OCI-LY7 (cell line): ENCODE data around the gene DAB2IP. TPM values are rescaled to one million over a fixed set of nuclear protein-coding genes. Genes with fewer than 3 reads are reported as not detected.

Source experiments
- BruUV-seq: library from RNA; stranded (reverse); fragments of 400-500 nt; replicated peaks from 2 replicates; lab custom pipeline; 2021; lab: Mats Ljungman, UMichigan
- CTCF ChIA-PET: fragments of 300-600 bp; sonication (Branson Sonifier 250); formaldehyde crosslinking; loops from one replicate; lab custom pipeline; 2022; ENCODE audit warnings: antibody characterized with exemption; ENCODE audit not compliant: unreplicated experiment; lab: Charles Lee
- POLR2A ChIA-PET: fragments of 300-600 bp; sonication (Branson Sonifier 250); formaldehyde crosslinking; loops from one replicate; lab custom pipeline; 2022; ENCODE audit warnings: antibody characterized with exemption; lab: Charles Lee
- DNase-seq: peaks from one replicate; pipeline ENCODE4 v3.0.0-alpha.2; 2015; ENCODE audit warnings: low spot score
- H2AFZ ChIP-seq: fragments of 200-600 bp; sonication (generic), shearing (Covaris generic); 2 replicates; pipeline ENCODE4 v1.6.1; 2014; ENCODE audit warnings: mild to moderate bottlenecking, antibody characterized with exemption, low read length, moderate library complexity
- H3K27ac ChIP-seq: fragments of 200-600 bp; sonication (generic); 2 replicates; pipeline ENCODE4 v1.5.1; 2014; ENCODE audit warnings: mixed run types, low read depth, mild to moderate bottlenecking, moderate library complexity, low read length, inconsistent platforms; ENCODE audit not compliant: poor library complexity, severe bottlenecking
- H3K36me3 ChIP-seq: fragments of 200-600 bp; sonication (generic); 2 replicates; pipeline ENCODE4 v1.6.1; 2014; ENCODE audit warnings: mild to moderate bottlenecking, antibody characterized with exemption, low read length, moderate library complexity, mixed read lengths; ENCODE audit not compliant: insufficient read depth
- H3K4me1 ChIP-seq: fragments of 200-600 bp; sonication (generic); 2 replicates; pipeline ENCODE4 v1.5.1; 2014; ENCODE audit warnings: mild to moderate bottlenecking, low read length; ENCODE audit not compliant: insufficient read depth, poor library complexity, severe bottlenecking
- H3K4me2 ChIP-seq: fragments of 200-600 bp; sonication (generic); 2 replicates; pipeline ENCODE4 v1.6.1; 2014; ENCODE audit warnings: mild to moderate bottlenecking, low read length
- H3K4me3 ChIP-seq: fragments of 200-600 bp; sonication (generic); 2 replicates; pipeline ENCODE4 v1.5.1; 2014; ENCODE audit warnings: mild to moderate bottlenecking, low read depth, low read length; ENCODE audit not compliant: poor library complexity, severe bottlenecking
- H3K79me2 ChIP-seq: fragments of 200-600 bp; sonication (generic); 2 replicates; pipeline ENCODE4 v1.6.1; 2016; ENCODE audit warnings: low read depth, mild to moderate bottlenecking, low read length, moderate library complexity, mixed read lengths; ENCODE audit not compliant: insufficient read depth
- H3K9me2 ChIP-seq: fragments of 200-600 bp; sonication (generic); 2 replicates; pipeline ENCODE4 v1.6.1; 2016; ENCODE audit warnings: mild to moderate bottlenecking, low read length, mixed read lengths; ENCODE audit not compliant: insufficient read depth
- H3K9me3 ChIP-seq: fragments of 200-600 bp; sonication (generic); 2 replicates; pipeline ENCODE4 v1.6.1; 2014; ENCODE audit warnings: mild to moderate bottlenecking, mixed run types, low read length, mixed read lengths
- H4K20me1 ChIP-seq: fragments of 200-600 bp; sonication (generic); 2 replicates; pipeline ENCODE4 v1.6.1; 2014; ENCODE audit warnings: mild to moderate bottlenecking, antibody characterized with exemption, low read length, moderate library complexity, mixed read lengths; ENCODE audit not compliant: insufficient read depth
- EZH2phosphoT487 ChIP-seq: fragments of 200-600 bp; sonication (generic); IDR thresholded peaks from 2 replicates; pipeline ENCODE4 v1.6.1; 2018; ENCODE audit warnings: low read depth, borderline replicate concordance, mild to moderate bottlenecking, mixed run types, antibody characterized with exemption, low read length, moderate library complexity, mixed read lengths
- intact Hi-C: fragments of 100-400 bp; cut with micrococcal nuclease; formaldehyde crosslinking; loops from one replicate; pipeline ENCODE4 v1.10.0; 2022; ENCODE audit not compliant: unreplicated experiment
- total RNA-seq, 2 experiments: library from RNA; depleted of rRNA in 1 of 2; stranded (reverse); fragments of >200 nt in 1 of 2; shearing (Covaris generic) in 1 of 2; gene quantifications; 2 replicates each; pipeline ENCODE4 v1.2.3, GENCODE V29; 2014 to 2022
- TF ChIP-seq, protein P1 (sequence below): fragments of 200-600 bp; sonication (generic); conservative IDR thresholded peaks from 2 replicates; pipeline ENCODE4 v1.5.1; 2014; ENCODE audit warnings: mild to moderate bottlenecking, antibody characterized with exemption, low read length, moderate library complexity, mixed read lengths

DAB2IP gene
- total RNA-seq, 2 experiments from 2014 or later = 3.9 to 11.1 TPM

DNA sequence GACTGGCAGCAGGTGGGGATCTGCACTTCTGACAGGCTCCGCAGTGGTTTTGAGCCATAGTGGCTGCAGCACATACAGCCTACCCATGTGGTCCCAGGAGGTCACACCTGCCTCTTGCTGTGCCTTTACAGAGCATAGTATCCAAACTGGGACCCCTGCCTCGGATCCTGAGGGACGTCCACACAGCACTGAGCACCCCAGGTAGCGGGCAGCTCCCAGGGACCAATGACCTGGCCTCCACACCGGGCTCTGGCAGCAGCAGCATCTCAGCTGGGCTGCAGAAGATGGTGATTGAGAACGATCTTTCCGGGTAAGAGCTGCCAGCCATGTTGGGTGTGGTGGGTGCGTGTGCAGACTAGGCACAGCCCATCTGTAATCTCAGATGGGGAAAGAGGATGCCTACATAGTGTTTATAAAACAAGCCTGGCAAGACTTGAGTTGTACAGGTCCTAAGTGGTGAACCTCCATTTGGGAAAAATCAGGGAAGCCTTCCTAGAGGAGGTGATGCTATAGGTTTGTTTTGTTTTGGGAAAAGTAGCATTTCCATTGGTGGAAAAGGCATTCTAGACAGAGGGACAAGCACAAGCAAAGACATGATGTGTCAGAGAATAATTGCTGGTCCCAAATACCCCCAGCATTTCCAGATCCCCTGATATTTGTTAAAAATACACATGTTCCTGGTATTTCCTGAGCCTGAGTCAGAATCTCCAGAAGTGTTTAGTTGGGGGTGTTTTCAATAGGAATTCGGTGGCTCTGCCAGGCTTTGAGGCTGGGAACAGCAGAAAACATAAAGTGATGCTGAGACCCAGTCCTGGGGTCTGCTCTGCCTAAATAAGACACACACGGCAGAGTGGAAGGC, 119.2 kb downstream of the DAB2IP start:
- ChIA-PET POLR2A (no interaction called here), CTCF (interaction anchor here (0.5 kb wide), 1 partner anchor 91 kb away, joined by 3 read pairs; no protein-coding TSS in a partner anchor)
- TF ChIP-seq, protein P1, sequence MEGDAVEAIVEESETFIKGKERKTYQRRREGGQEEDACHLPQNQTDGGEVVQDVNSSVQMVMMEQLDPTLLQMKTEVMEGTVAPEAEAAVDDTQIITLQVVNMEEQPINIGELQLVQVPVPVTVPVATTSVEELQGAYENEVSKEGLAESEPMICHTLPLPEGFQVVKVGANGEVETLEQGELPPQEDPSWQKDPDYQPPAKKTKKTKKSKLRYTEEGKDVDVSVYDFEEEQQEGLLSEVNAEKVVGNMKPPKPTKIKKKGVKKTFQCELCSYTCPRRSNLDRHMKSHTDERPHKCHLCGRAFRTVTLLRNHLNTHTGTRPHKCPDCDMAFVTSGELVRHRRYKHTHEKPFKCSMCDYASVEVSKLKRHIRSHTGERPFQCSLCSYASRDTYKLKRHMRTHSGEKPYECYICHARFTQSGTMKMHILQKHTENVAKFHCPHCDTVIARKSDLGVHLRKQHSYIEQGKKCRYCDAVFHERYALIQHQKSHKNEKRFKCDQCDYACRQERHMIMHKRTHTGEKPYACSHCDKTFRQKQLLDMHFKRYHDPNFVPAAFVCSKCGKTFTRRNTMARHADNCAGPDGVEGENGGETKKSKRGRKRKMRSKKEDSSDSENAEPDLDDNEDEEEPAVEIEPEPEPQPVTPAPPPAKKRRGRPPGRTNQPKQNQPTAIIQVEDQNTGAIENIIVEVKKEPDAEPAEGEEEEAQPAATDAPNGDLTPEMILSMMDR = no peak
- no peak for TF ChIP-seq EZH2phosphoT487
- DNase-seq = no peak
- Histone ChIP-seq H3K9me2 (no peaks in the 10 kb centered on the region), H3K9me3 (no peaks in the 10 kb centered on the region), H3K36me3 (no peaks in the 10 kb centered on the region), H3K4me1 (no peaks in the 10 kb centered on the region), H3K27ac (no peak overlapping the region), H4K20me1 (no peaks in the 10 kb centered on the region), H3K4me3 (no peak overlapping the region), H3K79me2 (no peaks in the 10 kb centered on the region), H2AFZ (no peak overlapping the region), H3K4me2 (no peak overlapping the region)
- no TSS peak for BruUV-seq
- intact Hi-C loops = no loop called here

DNA sequence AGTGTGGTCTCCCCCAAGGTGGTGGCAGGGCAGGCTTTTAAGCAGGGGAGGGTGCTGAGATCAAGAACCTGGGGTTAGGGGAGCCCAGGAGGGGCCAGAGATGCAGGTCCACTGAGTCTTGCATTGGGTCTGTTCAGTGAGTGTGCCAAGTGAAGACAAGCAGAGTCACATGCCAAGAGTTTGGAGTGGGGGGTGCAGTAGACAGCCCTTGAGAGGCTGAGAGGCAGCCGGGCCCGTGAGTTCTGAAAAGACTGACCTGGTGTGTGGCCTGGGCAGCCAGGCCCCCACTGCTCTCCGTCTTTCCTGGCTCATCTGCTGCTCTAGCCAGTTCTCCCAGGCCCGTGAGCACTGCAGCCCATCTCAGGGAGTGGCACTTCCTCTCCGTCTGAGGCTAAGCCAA, 120.0 kb downstream of the DAB2IP start:
- no peaks in the 10 kb centered on the region for H3K79me2 ChIP-seq
- no peaks in the 10 kb centered on the region for H3K9me3 ChIP-seq
- H4K20me1 ChIP-seq = no peaks in the 10 kb centered on the region
- intact Hi-C loops = no loop called here
- no peak overlapping the region for H3K4me2 ChIP-seq
- no peaks in the 10 kb centered on the region for H3K36me3 ChIP-seq
- no peak overlapping the region for H3K27ac ChIP-seq
- DNase-seq = no peak
- H3K4me3 ChIP-seq = no peak overlapping the region
- no peak overlapping the region for H2AFZ ChIP-seq
- no peaks in the 10 kb centered on the region for H3K4me1 ChIP-seq
- TF ChIP-seq, protein P1 = no peak
- TF ChIP-seq EZH2phosphoT487 = no peak
- CTCF ChIA-PET = no interaction called here
- no peaks in the 10 kb centered on the region for H3K9me2 ChIP-seq
- no TSS peak for BruUV-seq
- POLR2A ChIA-PET = no interaction called here
